PC-3 (cell line): Measurements from ENCODE around the gene KDM4C.

Source experiments
- CTCF ChIP-seq: fragments of 300-600 bp; sonication (generic); conservative IDR thresholded peaks from 2 replicates; pipeline ENCODE4 v1.5.1; 2017; ENCODE audit warnings: antibody characterized with exemption, low read depth, mild to moderate bottlenecking, low read length
- EZH2 ChIP-seq: fragments of 300-600 bp; sonication (generic); IDR thresholded peaks from one replicate; pipeline ENCODE4 v1.6.1; 2017; ENCODE audit warnings: antibody characterized with exemption, mild to moderate bottlenecking, low read length; ENCODE audit not compliant: unreplicated experiment
- EZH2phosphoT487 ChIP-seq: fragments of 300-600 bp; sonication (generic); IDR thresholded peaks from 2 replicates; pipeline ENCODE4 v1.6.1; 2018; ENCODE audit warnings: mild to moderate bottlenecking, antibody characterized with exemption, low read length, borderline replicate concordance

GRCh38 chr9:7137040-7137439 is 379.3 kb downstream of the KDM4C start:
- TF ChIP-seq CTCF (no peak), EZH2phosphoT487 (no peak), EZH2 (no peak)
